AG04450 (cell line): ENCODE data around the gene MMP24OS. TPM values are rescaled to one million over a fixed set of nuclear protein-coding genes. Genes with fewer than 3 reads are reported as not detected.
A peak's percentile ranks its signal among the peaks of the same experiment; 100 is the strongest.

Source experiments
- CTCF ChIA-PET: fragments of 300-600, 350-600 bp; formaldehyde crosslinking; extraction: SDS; loops from one replicate; lab custom pipeline; 2022; ENCODE audit warnings: antibody characterized with exemption, inconsistent platforms; lab: Charles Lee
- POLR2A ChIA-PET: fragments of 350-600 bp; formaldehyde crosslinking; extraction: SDS; loops from one replicate; lab custom pipeline; 2021; ENCODE audit warnings: antibody characterized with exemption, inconsistent platforms; lab: Yijun Ruan, JAX
- DNase-seq: peaks from one replicate; pipeline ENCODE4 v3.0.0-alpha.2; 2011; ENCODE audit warnings: low read depth, low spot score
- H3K27ac ChIP-seq: one replicate; pipeline ENCODE4 v1.5.1; 2012; ENCODE audit warnings: low read depth, low read length, control low read depth
- H3K27me3 ChIP-seq: one replicate; pipeline ENCODE4 v1.6.0; 2012; ENCODE audit warnings: low read length; ENCODE audit not compliant: control insufficient read depth, insufficient read depth
- H3K4me3 ChIP-seq: 2 replicates; pipeline ENCODE4 v1.5.1; 2011; ENCODE audit warnings: mild to moderate bottlenecking, low read depth, low read length, control low read depth
- H3K9me3 ChIP-seq: 2 replicates; pipeline ENCODE4 v1.5.1; 2012; ENCODE audit warnings: low read length; ENCODE audit not compliant: control insufficient read depth, insufficient read depth
- CTCF ChIP-seq: IDR thresholded peaks from 2 replicates; pipeline ENCODE4 v1.5.1; 2011; ENCODE audit warnings: low read depth, low read length, control low read depth, inconsistent platforms
- polyA plus RNA-seq: library from polyadenylated mRNA; depleted of rRNA; stranded (reverse); fragments of >200 nt; gene quantifications from 2 replicates; pipeline ENCODE4 v1.2.3, GENCODE V29; 2011

MMP24OS gene
- polyA plus RNA-seq, 1 experiment: 35.3 TPM

DNA sequence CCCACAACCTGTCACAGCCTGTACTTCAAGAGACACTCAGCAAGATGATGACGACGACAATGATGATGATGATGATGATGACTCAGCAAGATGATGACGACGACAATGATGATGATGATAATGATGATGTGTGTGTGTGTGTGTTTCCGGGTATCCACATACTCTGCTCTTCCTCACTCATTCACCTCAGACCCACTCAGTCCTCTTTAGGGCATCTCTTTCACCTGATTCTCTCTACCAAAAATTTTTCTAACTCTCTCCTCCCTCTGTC is 7.8 kb upstream of the MMP24OS start:
- CTCF ChIA-PET: no interaction called here
- no peaks in the 10 kb centered on the region for H3K27me3 ChIP-seq
- no peak overlapping the region for H3K4me3 ChIP-seq
- peaks cover 5% of the 10 kb centered on the region; the same call in 1 of the 2 replicates for H3K9me3 ChIP-seq
- POLR2A ChIA-PET: no interaction called here
- H3K27ac ChIP-seq: no peak overlapping the region
- TF ChIP-seq CTCF: no peak
- no peak for DNase-seq

DNA sequence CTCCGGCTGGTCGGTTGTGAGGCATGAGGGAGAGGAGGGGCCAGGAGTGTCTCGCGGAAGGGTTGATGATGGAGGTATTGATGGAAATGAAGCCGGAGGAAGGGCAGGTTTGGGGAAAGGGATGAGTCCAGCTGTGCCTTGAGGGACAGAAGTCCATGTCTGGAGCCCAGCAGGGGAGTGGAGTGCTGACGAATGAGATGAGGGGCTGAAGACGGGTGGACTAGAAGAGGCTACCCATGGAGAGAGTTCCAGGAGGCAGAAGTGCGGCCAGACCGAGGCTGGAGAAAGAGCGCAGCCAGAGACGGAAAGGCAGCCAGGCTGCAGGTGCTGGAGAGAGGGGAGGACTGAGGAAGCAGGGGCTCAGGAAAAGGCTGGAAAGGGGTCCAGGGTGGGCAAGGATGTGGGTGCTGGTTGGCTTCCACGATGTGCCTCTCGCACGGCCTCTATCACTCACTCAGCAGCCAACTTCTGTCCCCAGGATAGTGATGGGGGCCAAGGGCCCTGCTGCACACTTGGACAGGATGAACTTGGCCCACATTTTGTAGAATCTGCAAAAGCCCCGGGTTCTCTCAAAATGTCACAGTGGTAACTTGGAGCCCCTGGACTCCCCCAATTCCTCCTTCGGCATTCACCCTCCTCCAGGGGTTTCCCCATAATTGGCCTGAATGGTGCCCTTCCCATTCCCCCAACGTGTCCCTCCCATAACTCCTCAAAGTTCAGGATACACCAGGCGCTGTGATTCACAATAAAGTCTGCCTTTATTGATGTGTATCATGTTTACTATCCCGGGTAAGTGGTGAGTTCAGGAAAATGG is 7.3 kb upstream of the MMP24OS start:
- ChIA-PET CTCF (interaction anchor here (0.6 to 1.5 kb wide), 4 partner anchors 16 to 163 kb away, joined by 3 to 4 read pairs (median 4); no protein-coding TSS in a partner anchor), POLR2A (interaction anchor here (0.6 to 1.7 kb wide), 9 partner anchors 8 to 169 kb away, joined by 3 to 13 read pairs (median 5); partner anchors contain the start of genes EDEM2 and GDF5)
- Histone ChIP-seq H3K9me3 (peaks cover 5% of the 10 kb centered on the region; the same call in 1 of the 2 replicates), H3K27me3 (no peaks in the 10 kb centered on the region), H3K4me3 (peak overlapping the region; percentile 95), H3K27ac (peak overlapping the region; percentile 75)
- no peak for DNase-seq
- TF ChIP-seq CTCF: no peak

GRCh38 chr20:35284267-35284991 is 6.5 kb upstream of the MMP24OS start, which contains the start of gene EIF6:
Gene EIF6, minus strand, starts transcription at chr20:35284772. Its CDS starts 285 bp downstream, at chr20:35284487.
- POLR2A ChIA-PET: interaction anchor here (0.6 to 1.7 kb wide), 13 partner anchors 9 to 192 kb away, joined by 3 to 13 read pairs (median 5); partner anchors contain the start of genes EDEM2 and GDF5
- TF ChIP-seq CTCF: no peak
- H3K9me3 ChIP-seq: peaks cover 5% of the 10 kb centered on the region; the same call in 1 of the 2 replicates
- peak within 1 kb of the TSS; percentile 75 for H3K27ac ChIP-seq
- DNase-seq: peak; percentile 55
- peak within 1 kb of the TSS; percentile 95 for H3K4me3 ChIP-seq
- H3K27me3 ChIP-seq: no peaks in the 10 kb centered on the region
- CTCF ChIA-PET: interaction anchor here (0.6 to 1.5 kb wide), 5 partner anchors 16 to 163 kb away, joined by 3 to 7 read pairs (median 4); no protein-coding TSS in a partner anchor

DNA sequence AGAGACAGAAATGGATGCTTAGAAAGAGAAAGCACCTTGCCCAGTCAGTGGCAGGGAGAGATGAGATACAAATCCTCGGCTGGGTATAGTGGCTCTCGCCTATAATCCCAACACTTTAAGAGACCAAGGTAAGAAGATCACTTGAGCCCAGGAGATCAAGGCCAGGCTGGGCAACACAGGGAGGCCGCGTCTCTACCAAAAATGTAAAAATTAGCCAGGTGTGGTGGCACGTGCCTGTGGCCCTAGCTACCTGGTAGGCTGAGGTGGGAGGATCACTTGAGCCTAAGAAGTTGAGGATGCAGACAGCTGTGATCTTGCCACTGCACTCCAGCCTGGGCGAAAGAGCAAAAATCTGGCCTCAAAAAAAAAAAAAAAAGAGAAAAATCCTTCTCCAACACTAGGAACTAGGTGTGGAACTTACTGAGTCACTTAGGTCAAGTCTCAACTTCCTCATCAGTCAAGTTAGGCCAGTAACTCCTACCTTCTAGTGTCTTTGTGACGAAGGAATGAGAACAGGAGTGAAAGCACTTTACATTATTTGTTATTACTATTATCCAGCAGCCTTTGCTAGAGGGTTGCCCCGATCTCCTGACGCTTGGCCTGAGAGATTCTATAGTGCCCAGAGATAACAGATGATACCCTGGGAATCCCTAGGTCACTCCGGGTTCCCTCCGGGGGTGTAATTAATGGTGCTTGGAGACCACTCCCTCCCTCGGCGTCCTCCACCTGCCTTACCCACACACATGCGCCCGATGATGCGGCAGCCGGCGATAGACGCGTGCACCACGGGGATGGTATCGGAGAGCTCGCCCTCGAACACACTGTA is 5.7 kb upstream of the MMP24OS start:
- H3K9me3 ChIP-seq: peaks cover 5% of the 10 kb centered on the region; the same call in 1 of the 2 replicates
- TF ChIP-seq CTCF: no peak
- H3K4me3 ChIP-seq: peak overlapping the region; percentile 95
- ChIA-PET POLR2A (interaction anchor here (0.6 to 1.7 kb wide), 7 partner anchors 22 to 192 kb away, joined by 3 to 13 read pairs (median 7); partner anchors contain the start of gene GDF5), CTCF (interaction anchor here (0.9 to 1.5 kb wide), 4 partner anchors 15 to 163 kb away, joined by 4 to 7 read pairs (median 4); no protein-coding TSS in a partner anchor)
- no peaks in the 10 kb centered on the region for H3K27me3 ChIP-seq
- no peak for DNase-seq
- H3K27ac ChIP-seq: peak overlapping the region; percentile 75
